ENCODE data around the gene BLCAP.

BLCAP gene

DNA sequence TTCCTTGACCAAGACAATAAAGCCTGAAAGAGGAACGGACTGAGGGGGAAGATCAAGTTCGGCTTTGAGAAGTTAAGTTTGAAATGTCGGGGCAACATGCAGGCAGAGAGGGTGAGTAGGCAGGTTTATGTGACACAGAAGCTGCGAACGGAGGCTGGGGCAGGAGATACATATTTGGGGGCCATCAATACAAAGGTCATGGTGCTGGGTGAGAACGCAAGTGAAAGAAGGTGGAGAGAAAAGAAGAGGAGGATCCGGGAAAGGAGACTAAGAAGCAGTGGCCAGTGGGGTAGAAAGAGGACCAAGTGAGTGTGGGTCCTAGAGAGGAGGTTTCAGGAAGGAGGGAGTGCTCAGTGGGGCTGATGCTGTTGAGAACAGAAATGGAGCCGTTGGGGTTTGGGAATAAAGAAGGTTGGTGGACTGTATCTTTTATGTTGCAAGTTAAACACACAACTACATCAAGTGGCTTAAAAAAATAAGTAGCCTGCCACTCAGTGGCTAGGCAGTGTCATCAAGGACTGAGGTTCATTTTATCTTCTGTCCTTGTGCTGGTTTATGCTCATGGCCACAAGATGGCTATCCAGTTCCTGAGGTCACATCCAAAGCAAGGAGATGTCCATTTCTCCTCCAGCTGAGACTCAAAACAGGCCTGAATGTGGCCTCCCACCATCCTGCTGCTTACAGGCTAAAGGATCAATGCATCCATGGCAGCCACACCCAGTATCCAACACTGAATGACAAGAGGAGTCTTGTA is 1.7 kb upstream of the BLCAP start:
- DNase-seq (ENCODE audit: low read depth): no peak

- DNase-seq (ENCODE audit: low read depth): no peak
Measured at GRCh38 chr20:37528446-37529213, 954 bp upstream of the BLCAP start.

DNA sequence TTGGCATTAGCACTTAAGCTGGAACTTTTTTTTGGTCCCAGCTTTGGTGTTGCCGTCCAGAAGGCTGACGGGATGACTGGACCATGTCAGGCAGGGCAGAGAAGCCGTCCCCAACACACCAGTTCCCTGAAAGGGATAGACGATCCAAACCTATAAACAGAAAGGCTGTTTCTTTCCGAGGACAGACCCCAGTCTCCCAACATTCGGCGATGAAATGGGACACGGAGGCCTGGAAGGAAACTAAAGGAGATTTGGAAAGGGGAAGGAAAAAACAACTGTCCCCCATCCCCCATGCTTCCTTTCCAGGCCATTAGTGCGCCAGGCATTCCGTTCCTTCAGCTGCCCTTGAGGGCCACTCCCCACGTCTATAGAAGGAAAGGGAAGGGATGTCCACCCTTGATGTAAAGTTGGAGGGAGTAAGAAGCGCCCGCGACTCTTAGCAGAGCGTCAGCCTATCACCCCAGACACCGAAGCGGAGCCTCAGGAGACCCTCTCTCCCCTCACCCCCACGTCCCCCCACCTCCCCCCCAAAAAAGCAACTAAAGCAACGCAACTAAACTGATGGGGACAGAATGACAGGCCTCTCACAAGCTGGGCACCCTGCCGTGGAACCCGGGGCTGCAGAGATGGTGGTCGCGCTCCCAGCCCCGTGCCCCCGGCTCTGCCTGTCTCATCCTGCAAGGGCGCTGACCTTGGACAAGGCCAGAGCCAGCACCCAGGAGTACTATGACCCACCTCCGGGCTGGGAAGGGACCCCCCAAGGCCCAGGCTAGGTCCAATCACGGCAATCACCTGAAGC is 638 bp downstream of the BLCAP start:
- DNase-seq (ENCODE audit: low read depth): no peak

DNA sequence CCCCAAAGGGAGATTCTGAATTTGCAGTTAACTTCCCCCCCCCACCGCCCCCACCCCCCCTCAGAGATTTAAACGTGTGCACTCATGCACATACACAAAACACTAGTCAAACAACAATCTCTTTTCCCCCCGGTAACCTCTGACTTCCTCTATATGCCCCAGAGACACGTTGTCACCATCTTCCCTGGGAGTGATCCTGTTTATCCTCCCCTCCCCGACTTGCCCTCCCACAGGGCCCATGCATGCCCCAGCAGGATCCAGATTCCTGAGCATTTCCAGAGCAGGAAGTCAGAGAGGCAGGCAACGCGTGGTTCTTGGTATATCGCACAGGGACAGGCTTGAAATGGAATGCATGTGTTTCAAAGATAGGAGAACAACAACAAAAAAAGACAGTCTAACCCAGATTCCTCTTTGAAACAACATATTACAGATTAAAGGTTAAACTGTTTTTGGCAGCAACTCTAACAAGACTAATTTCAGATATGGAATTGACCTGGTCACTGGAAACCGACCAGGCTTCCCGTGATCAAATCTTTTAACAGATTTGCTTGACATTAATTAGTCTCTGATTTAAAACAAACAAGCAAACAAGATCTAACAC is 1.3 kb downstream of the BLCAP start:
- no peak for DNase-seq (ENCODE audit: low read depth)

GRCh38 chr20:37525810-37526209 is 1.9 kb downstream of the BLCAP start:
- no peak for DNase-seq (ENCODE audit: low read depth)

- DNase-seq (ENCODE audit: low read depth): no peak
Measured at GRCh38 chr20:37524859-37525708, 2.6 kb downstream of the BLCAP start.

DNA sequence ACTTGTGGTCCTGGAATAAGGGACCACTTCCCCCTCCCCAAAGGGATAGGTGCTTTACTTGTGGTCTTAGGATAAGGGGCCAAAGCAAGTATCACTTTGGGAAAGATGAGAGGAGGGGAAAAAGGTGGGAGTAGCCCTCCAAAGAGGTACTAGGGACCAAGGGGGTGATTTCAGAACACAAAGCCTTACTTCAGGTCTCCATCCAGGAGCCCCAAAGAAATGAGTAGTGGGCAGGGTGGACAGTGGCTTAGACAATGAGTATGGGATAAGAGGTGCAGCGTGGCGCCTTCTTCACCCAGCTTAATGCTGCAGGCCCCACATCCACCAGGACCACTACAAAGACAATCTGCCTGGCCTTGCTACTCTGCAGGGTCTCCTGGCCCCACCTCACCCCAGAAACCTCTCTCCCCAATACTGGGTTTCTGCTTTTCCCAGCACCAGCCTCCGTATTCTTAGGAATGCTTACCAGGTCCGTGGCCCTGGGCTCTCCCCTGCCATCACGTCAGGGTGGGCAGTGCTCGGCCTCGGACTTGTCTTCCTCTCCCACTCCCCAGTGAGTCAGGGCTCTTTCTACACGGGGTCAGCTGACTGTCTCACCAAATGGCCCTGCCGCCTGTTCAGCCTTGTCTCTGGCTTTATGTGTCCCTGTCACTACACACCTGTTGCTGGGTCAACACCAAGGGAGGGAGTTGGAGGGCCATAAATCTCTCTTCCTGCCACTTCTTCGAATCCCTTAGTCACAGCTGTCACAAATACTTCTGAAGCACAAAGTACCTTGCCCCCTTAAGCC is 3.6 kb downstream of the BLCAP start:
- no peak for DNase-seq (ENCODE audit: low read depth)

- no peak for DNase-seq (ENCODE audit: low read depth)
Measured at GRCh38 chr20:37523012-37523391, 4.7 kb downstream of the BLCAP start.

- DNase-seq (ENCODE audit: low read depth): no peak
Measured at GRCh38 chr20:37522260-37523011, 5.2 kb downstream of the BLCAP start.

DNA sequence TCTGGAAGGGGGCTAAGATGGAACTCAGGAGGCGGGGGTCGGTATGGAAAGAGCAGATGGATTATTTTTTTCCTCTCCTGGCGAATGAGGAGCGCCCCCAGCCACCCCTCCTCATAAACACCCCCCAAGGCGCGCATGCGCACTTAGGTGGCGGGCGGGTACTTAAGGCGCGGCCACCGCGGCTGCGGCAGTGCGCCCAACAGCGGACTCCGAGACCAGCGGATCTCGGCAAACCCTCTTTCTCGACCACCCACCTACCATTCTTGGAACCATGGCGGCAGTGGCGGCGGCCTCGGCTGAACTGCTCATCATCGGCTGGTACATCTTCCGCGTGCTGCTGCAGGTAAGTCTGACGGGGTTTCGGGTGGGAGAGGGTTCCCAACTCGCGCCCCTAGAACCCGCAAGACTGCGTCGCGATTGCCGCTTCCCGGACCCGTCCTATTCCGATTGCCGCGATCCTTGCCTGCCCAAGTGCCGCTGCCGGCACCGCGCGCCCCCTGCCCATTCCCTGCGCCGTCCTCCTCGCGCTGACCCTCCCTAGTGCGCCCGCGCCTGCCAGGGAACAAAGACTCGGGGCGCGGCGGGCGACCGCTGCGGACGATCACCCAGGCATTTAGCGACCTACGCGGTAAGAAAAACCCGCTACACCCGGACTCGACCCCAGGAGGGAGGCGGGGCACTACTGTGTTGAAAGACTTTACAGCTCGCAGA is 6.5 kb downstream of the BLCAP start, which contains the start of gene NNAT:
Gene NNAT (plus strand): TSS at position 190 of the 711 bp plus-strand sequence. CDS start 82 bp downstream, at position 272.
- DNase-seq (ENCODE audit: low read depth): no peak

GRCh38 chr20:37520419-37520955 is 7.2 kb downstream of the BLCAP start:
- no peak for DNase-seq (ENCODE audit: low read depth)

GRCh38 chr20:37519508-37520418 is 7.9 kb downstream of the BLCAP start:
- no peak for DNase-seq (ENCODE audit: low read depth)

DNA sequence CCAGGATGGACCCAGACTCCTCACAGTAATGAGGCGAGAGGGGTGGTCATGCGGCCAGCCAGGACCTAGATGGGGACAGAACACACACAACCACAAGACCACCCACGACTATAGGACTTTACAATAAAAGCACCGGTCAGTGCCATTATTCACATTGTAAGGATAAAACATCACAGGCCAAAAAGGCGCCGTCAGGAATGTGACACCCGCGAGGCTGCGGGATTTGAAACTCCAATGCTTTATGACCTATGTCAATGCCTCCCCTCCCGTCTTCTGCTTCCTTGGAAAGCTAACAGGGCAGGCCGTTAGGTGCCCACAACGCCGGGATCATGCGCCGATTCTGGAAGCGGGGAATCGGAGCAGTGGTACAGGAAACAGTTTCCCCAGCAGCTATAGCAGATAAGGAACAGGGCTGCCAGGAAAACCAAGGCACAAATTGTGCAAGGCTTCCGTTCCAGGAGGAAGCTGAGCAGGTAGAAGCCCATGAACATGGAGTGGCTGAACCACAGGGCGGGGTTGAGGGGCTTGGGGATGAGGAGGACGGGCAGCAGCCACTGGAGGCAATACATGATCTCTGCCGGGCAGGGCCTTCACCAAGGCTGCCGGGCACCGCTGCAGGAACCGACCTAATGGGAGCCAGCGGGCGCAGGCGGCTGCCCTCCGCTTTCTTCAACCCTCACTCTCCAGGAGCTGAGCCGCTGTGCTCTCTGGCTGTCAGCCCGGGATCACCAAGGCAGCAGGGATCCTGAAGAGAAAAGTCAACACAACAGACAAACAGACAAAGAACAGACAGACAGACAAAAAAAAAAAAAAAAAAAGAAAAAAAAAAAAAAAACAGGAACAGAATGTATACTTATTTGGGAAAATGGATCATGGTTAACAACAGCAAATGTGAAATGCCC is 8.8 kb downstream of the BLCAP start:
- no peak for DNase-seq (ENCODE audit: low read depth)

GRCh38 chr20:37518059-37518458 is 9.6 kb downstream of the BLCAP start:
- DNase-seq (ENCODE audit: low read depth): no peak

DNA sequence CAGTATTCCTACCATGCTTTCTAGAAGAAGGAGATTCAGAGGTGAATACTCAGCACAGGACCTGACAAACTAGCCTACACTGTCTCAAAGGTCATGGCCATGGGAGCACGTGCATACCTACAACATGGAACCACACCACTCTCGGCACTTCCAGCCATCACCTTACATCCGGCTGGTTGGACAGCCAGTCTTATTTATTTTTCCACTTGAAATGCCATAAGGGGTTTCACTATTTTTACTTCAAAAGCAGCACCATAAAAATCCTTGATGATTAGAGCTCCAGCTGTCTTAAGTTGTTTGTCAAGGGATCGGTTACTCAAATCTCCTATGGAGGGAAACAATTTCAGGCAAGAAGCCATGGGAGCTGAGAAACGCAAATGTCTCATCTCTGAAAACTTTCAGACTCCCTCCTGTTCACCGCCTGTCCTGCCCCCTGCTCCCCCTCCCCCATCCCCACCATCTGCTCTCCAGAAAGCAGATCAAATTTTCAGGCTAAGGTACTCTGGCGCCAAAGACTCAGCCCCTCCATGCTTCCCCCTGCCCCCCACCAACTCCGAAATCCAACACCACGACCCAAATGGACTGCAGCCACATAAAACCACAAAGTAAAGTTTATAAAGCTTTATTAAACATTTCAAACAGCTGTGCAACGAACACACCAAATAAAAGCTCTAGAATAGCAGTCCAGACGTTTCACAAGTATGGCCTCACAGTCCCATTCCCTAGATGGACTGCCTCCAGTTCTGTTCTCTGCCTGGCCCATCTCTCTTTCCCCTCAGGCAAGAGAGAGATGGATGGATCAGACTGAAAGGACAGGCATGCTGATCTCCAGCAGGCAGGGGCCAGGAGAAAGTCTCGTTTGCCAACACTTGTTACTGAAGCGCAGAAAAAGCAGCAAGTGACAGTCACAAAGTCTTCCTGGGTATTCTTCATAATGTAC is 10.6 kb downstream of the BLCAP start:
- DNase-seq (ENCODE audit: low read depth): no peak

Data from HS-5 (cell line).